Muscle layer of duodenum (tissue), 2 donors: Measurements from ENCODE around the gene GAMT.
"Not testable (repeated sequence)": the region's sequence is repeated elsewhere in the genome, so short reads cannot be mapped to it uniquely, and the experiment has no call there.

Experiments used
- H3K27ac ChIP-seq: one replicate; pipeline ENCODE4 v1.7.0; 2013; ENCODE audit warnings: mild to moderate bottlenecking, low read length
- H3K27me3 ChIP-seq: one replicate; pipeline ENCODE4 v1.7.0; 2013; ENCODE audit warnings: low read depth, mild to moderate bottlenecking, control low read depth, low read length
- H3K36me3 ChIP-seq, 2 donors: one replicate each; pipeline ENCODE4 v1.7.0; 2013; ENCODE audit warnings: low read length in 2 of 2, control low read depth in 1 of 2, mild to moderate bottlenecking in 1 of 2; ENCODE audit not compliant: insufficient read depth in 2 of 2, control insufficient read depth in 1 of 2
- H3K4me1 ChIP-seq, 2 donors: one replicate each; pipeline ENCODE4 v1.7.0; 2013; ENCODE audit warnings: low read length in 2 of 2, mild to moderate bottlenecking in 2 of 2, control low read depth in 1 of 2, moderate library complexity in 1 of 2; ENCODE audit not compliant: insufficient read depth in 2 of 2, control insufficient read depth in 1 of 2
- H3K4me3 ChIP-seq, 2 donors: one replicate each; pipeline ENCODE4 v1.7.0; 2013; ENCODE audit warnings: low read length in 2 of 2, low read depth in 1 of 2, mild to moderate bottlenecking in 1 of 2
- H3K9me3 ChIP-seq, 2 donors: one replicate each; pipeline ENCODE4 v1.7.0; 2013; ENCODE audit warnings: low read length in 2 of 2, control low read depth in 1 of 2, mild to moderate bottlenecking in 1 of 2; ENCODE audit not compliant: control insufficient read depth in 1 of 2
- donor health status: healthy.

GAMT gene

DNA sequence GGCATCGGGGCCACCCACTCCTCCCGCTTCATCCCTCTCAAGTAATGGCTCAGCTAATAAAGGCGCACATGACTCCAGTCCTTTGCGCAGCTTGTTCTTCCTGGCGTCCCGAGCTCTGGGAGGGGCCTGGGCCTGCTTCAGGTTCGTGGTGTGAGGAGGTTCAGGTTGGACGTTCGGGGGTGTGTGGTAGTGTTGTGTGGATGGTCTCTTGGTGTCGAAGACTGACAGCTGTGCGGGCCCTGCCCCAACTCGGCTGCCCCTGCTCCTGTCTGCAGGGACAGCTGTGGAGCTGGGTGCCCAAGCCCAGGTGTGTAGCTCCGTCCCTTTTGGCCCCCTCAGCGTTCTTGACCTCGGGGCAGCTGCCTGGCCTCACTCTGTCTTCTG lies 39.1 kb upstream of the GAMT start:
- no peak overlapping the region for H3K27ac ChIP-seq
- no peaks in the 10 kb centered on the region for H3K27me3 ChIP-seq
- H3K4me1 ChIP-seq: peaks cover 0 to 30% of the 10 kb centered on the region in 2 donors
- no peak overlapping the region for H3K4me3 ChIP-seq
- H3K9me3 ChIP-seq: no peaks in the 10 kb centered on the region
- H3K36me3 ChIP-seq: peaks cover 20 to 34% of the 10 kb centered on the region in 2 donors

DNA sequence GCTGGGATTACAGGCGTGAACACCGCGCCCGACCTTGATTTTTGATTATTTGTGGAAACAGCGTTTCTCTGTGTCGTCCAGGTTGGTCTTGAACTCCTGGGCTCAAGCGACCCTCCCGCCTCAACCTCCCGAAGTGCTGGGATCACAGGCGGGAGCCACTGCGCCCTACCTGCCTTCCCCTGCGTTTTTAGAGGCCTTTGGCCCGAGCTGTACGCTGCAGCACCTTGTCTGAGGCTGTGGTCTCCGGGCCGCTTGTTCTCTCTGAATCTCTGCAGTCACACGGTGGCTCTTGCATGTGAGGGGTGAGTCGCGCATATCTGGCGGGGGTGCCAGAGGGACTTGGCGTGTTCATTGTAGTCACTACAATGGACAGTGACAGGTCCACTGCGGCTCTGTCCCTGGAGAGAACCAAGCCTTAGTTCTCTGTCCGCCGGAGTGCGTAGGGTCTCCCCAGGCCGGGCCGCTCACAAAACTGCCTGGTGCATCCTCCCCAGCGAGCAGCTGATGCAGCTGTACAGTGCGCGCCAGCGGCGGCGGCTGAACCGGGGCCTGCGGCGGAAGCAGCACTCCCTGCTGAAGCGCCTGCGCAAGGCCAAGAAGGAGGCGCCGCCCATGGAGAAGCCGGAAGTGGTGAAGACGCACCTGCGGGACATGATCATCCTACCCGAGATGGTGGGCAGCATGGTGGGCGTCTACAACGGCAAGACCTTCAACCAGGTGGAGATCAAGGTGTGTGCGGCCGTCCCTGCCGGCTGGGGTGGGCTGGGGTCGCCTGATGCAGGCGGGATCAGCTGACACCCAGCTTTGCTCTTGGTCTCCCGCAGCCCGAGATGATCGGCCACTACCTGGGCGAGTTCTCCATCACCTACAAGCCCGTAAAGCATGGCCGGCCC lies 38.4 kb upstream of the GAMT start:
- Histone ChIP-seq H3K4me3 (peak overlapping the region; percentile 67 to 71), H3K36me3 (peaks cover 23 to 38% of the 10 kb centered on the region in 2 donors), H3K4me1 (peaks cover 0 to 27% of the 10 kb centered on the region in 2 donors)
- H3K9me3 ChIP-seq, H3K27ac ChIP-seq, H3K27me3 ChIP-seq: not testable (repeated sequence)

GRCh38 chr19:1438933-1439354 lies 37.6 kb upstream of the GAMT start:
- Histone ChIP-seq H3K27ac (peak overlapping the region; percentile 14), H3K9me3 (no peaks in the 10 kb centered on the region), H3K27me3 (no peaks in the 10 kb centered on the region), H3K4me1 (peaks cover 0 to 27% of the 10 kb centered on the region in 2 donors), H3K4me3 (peak overlapping the region; percentile 67 to 71), H3K36me3 (peaks cover 23 to 47% of the 10 kb centered on the region in 2 donors)

- Histone ChIP-seq H3K36me3 (peaks cover 26 to 53% of the 10 kb centered on the region in 2 donors), H3K4me3 (peak within 1 kb of the TSS; percentile 67 to 71), H3K9me3 (no peaks in the 10 kb centered on the region), H3K27me3 (no peaks in the 10 kb centered on the region), H3K27ac (peak within 1 kb of the TSS; percentile 72), H3K4me1 (peaks cover 0 to 27% of the 10 kb centered on the region in 2 donors)
These were observed 36.9 kb upstream of the GAMT start, which contains the start of gene RPS15 for GRCh38 chr19:1438035-1438932. RPS15 (plus strand) TSS chr19:1438396; CDS start chr19:1438426, 30 bp downstream.

DNA sequence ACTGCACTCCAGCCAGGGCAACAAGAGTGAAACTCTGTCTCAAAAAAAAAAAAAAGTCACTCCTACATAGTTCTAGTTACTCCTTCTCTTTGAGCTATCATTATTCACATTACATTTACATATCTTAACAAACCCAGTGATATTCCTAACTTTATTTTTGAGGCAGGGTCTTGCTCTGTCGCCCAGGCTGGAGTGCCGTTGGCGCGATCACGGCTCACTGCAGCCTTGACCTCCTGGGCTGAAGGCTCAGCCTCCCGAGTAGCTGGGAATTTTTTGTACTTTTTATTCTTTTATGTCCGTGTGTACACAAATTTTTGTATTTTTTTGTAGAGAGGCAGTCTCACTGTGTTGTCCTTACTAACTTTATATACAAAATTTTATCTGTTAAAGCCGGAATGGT lies 36.3 kb upstream of the GAMT start:
- H3K4me3 ChIP-seq: peak overlapping the region in 1 of 2 donors; percentile 71
- H3K27me3 ChIP-seq: no peaks in the 10 kb centered on the region
- peaks cover 33 to 60% of the 10 kb centered on the region in 2 donors for H3K36me3 ChIP-seq
- no peak overlapping the region for H3K27ac ChIP-seq
- no peaks in the 10 kb centered on the region for H3K9me3 ChIP-seq
- peaks cover 0 to 27% of the 10 kb centered on the region in 2 donors for H3K4me1 ChIP-seq

GRCh38 chr19:1435378-1435989 lies 34.1 kb upstream of the GAMT start:
- Histone ChIP-seq H3K4me1 (peaks cover 0 to 22% of the 10 kb centered on the region in 2 donors), H3K9me3 (no peaks in the 10 kb centered on the region), H3K4me3 (no peak overlapping the region), H3K27ac (no peak overlapping the region), H3K27me3 (no peaks in the 10 kb centered on the region), H3K36me3 (peaks cover 27 to 55% of the 10 kb centered on the region in 2 donors)

DNA sequence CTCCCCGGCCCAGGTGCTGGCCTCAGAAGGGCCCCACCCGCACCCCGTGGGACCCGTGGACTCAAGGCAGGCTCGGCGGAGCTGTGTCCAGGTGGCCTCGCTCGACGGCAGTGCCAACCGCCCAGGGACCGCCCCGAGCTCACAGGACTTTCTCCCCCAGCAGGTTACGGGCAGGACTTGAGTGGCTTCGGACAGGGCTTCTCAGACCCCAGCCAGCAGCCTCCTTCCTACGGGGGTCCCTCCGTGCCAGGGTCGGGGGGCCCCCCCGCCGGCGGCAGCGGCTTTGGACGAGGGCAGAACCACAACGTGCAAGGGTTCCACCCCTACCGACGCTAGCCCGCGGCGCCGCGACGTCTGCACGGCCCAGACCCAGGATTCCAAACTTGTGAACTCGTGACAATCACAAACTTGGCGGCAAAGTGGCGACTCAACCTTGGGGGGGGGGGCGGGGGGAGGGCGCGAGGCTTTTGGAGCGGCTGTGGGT lies 33.3 kb upstream of the GAMT start:
- peaks cover 27 to 55% of the 10 kb centered on the region in 2 donors for H3K36me3 ChIP-seq
- no peaks in the 10 kb centered on the region for H3K27me3 ChIP-seq
- H3K4me3 ChIP-seq: no peak overlapping the region
- no peaks in the 10 kb centered on the region for H3K9me3 ChIP-seq
- peaks cover 0 to 14% of the 10 kb centered on the region in 2 donors for H3K4me1 ChIP-seq
- H3K27ac ChIP-seq: no peak overlapping the region

DNA sequence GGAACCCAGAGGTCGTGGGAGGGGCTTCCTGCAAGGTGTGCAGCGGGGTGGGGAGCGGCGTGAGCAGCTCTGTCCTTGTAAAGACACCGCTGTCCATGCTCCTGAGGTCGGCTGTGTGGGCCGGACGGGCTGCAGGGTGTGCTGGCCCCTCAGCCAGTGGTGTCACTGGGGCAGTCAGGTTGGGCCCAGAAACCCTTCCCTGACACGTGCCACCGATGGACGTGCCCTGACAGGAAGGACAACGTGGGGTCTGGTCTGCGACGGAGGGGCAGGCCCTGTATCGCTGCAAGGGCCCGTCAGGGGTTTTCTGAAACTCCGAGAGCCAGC lies 32.7 kb upstream of the GAMT start:
- Histone ChIP-seq H3K36me3 (peaks cover 27 to 58% of the 10 kb centered on the region in 2 donors), H3K9me3 (no peaks in the 10 kb centered on the region)

GRCh38 chr19:1433119-1434039 lies 32.0 kb upstream of the GAMT start:
- no peaks in the 10 kb centered on the region for H3K27me3 ChIP-seq
- H3K36me3 ChIP-seq: peaks cover 27 to 64% of the 10 kb centered on the region in 2 donors
- no peak overlapping the region for H3K27ac ChIP-seq
- no peaks in the 10 kb centered on the region for H3K9me3 ChIP-seq
- H3K4me1 ChIP-seq: peaks cover 0 to 6% of the 10 kb centered on the region in 2 donors
- no peak overlapping the region for H3K4me3 ChIP-seq

More for the DNA sequence above, 32.7 kb upstream of the GAMT start:
- Histone ChIP-seq H3K27ac (no peak overlapping the region), H3K4me1 (peaks cover 0 to 8% of the 10 kb centered on the region in 2 donors), H3K4me3 (no peak overlapping the region), H3K27me3 (no peaks in the 10 kb centered on the region)

DNA sequence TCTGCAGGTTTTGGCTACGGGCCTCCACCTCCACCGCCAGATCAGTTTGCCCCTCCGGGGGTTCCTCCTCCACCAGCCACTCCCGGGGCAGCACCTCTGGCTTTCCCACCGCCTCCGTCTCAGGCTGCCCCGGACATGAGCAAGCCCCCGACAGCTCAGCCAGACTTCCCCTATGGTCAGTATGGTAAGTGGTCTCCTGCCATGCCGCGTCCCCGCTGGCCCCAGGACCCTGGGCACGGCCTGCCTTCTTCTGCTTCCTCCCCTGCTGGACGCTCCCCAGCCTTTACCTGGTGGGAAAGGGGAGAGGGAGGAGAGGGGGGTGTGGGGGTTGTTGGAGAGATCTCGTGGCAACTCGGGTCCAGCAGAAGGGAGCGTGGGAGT lies 31.2 kb upstream of the GAMT start:
- Histone ChIP-seq H3K27me3 (no peaks in the 10 kb centered on the region), H3K4me3 (no peak overlapping the region), H3K4me1 (peaks cover 0 to under 1% of the 10 kb centered on the region in 2 donors), H3K9me3 (no peaks in the 10 kb centered on the region), H3K27ac (no peak overlapping the region), H3K36me3 (peaks cover 27 to 71% of the 10 kb centered on the region in 2 donors)
